AG09319 (cell line): Measurements from ENCODE around the gene THSD4.

ENCODE experiments used
- DNase-seq: peaks from one replicate; pipeline ENCODE4 v3.0.0-alpha.2; 2010; ENCODE audit warnings: low read depth; ENCODE audit errors: extremely low read depth
- CTCF ChIP-seq: IDR thresholded peaks from 2 replicates; pipeline ENCODE4 v1.5.1; 2011; ENCODE audit warnings: low read depth, mild to moderate bottlenecking, inconsistent platforms, low read length, moderate library complexity

THSD4 gene

GRCh38 chr15:71465131-71465955, 350.1 kb downstream of the THSD4 start:
- TF ChIP-seq CTCF, result no peak
- DNase-seq, result no peak

GRCh38 chr15:71468715-71469114, 353.4 kb downstream of the THSD4 start:
- no peak for TF ChIP-seq CTCF
- DNase-seq, result no peak

- peak; percentile 65 for DNase-seq
- TF ChIP-seq CTCF, result peak; percentile 49
These were observed 354.1 kb downstream of the THSD4 start for GRCh38 chr15:71469413-71469812.

GRCh38 chr15:71471347-71471746, 356.1 kb downstream of the THSD4 start:
- TF ChIP-seq CTCF, result no peak
- DNase-seq, result no peak

GRCh38 chr15:71472566-71472965, 357.3 kb downstream of the THSD4 start:
- no peak for TF ChIP-seq CTCF
- DNase-seq, result no peak

GRCh38 chr15:71473751-71474150, 358.5 kb downstream of the THSD4 start:
- DNase-seq, result no peak
- TF ChIP-seq CTCF, result no peak

- no peak for TF ChIP-seq CTCF
- DNase-seq, result no peak
These were observed 361.6 kb downstream of the THSD4 start for GRCh38 chr15:71476823-71477222.
